RPMI7951 (cell line): ENCODE measurements around the gene NKX2-2. TPM values are rescaled to one million over a fixed set of nuclear protein-coding genes. Genes with fewer than 3 reads are reported as not detected.

Source experiments
- DNase-seq: peaks from one replicate; pipeline ENCODE4 v3.0.0-alpha.2; 2012; ENCODE audit warnings: low read depth
- total RNA-seq: library from RNA; depleted of rRNA; stranded (reverse); fragments of >200 nt; shearing (Covaris generic); gene quantifications from 2 replicates; pipeline ENCODE4 v1.2.3, GENCODE V29; 2014

NKX2-2 gene
- total RNA-seq, 1 experiment from 2014 or later, result not detected

DNA sequence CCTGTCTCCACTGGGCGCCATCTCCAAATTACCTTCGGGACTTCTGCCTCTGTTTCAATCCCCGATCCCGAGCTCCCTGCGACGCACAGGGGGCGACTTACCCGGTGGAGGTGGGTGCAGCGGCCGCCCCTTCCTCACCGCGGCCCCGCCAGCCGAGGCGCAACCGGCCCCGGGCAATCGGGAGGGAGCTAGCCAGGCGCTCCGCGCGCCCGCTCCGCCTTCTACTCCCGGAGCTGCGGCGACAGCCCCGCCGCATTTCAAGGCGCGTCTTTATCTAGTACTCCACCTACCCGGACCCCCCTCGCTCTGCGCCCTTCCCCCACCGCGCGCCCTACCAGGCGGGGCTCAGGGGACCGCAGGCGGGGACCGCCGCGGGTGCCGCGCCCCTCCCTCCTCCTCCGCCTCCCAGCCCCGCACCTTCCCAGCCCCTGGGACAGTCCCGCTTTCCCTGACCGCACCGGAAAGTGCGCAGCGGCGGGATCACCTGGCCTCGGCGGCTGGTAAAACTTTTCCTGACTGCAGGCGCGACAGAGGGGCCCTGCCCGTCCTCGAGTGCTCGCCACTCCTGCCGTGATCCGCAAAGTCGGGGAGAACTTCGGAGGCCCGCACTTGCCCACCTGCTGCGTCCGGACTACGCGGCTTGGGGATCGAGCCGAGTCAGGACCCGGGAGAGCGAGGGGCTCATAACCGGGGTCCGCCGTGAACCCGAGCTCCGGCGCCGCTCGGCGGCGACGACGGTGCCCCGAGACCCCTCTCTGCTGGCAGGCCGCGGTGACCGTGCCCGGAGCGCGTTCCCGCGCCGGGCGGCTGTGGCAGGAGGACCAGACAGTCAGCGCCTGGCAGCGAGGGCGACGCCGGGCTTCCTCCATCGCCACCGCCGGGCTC lies 8.0 kb upstream of the NKX2-2 start:
- no peak for DNase-seq

DNA sequence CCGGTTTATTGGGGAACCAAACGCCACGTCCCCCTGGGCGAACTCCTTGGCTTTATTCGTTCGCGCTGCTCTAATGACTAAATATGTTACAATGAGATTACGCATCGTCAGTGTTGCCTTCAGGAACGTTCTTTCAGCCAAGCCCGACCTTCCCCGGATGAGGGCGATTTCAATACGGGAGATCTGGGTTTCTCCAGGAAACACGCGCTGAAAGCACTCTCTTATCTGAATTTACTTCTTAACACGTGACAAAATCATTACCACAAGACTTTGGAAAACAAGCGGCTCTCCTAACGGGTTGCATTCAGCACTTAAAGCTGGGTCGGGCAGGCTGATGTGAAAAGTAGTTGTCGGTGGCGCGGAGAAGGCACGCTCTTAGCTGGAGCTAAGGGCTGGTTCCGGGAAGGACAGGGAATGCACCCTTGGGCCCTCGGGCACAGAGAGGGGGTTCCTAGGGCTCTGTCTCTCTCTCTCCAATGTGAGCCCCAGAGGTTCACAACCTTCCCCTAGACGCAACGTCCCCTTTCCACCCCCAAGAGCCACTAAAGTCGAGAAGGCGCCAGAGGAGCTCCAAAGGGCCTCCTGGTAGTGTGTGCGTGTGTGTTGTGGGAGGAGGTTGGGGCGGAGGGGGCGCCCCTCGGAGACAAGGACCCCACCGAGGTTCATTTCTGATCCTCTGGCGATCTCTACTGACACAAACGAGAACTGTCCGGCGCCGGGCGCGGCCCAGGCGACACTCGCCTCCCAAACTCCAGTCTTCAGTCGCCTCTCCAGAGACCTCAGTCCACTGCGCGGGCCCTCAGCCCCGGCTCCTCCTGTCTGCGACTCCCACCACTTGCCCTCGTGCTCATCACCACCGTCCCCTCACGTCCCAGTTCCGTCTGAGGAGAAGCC lies 7.1 kb upstream of the NKX2-2 start:
- DNase-seq, result no peak

DNA sequence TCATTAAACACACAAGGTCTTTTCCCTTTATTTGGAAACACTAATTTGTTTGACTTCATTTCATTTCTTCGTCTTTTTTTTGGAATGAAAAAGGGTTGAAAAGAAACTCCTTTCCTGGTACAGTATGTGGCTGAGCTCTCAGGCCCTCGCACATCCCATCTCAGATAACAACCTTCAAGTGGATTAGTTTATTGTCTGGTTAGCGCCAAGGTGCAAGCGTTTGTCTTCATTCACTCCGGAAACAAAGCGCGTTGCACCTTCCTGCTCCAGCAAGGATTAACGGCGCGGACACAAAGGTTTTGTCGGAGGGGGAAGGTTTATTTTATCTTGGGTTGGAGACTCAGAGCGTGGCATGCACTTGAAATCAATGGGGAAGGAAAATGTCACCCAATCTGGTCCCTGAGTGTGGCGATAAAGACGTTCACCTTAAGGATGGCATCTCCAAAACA lies 5.3 kb upstream of the NKX2-2 start:
- DNase-seq, result no peak

DNA sequence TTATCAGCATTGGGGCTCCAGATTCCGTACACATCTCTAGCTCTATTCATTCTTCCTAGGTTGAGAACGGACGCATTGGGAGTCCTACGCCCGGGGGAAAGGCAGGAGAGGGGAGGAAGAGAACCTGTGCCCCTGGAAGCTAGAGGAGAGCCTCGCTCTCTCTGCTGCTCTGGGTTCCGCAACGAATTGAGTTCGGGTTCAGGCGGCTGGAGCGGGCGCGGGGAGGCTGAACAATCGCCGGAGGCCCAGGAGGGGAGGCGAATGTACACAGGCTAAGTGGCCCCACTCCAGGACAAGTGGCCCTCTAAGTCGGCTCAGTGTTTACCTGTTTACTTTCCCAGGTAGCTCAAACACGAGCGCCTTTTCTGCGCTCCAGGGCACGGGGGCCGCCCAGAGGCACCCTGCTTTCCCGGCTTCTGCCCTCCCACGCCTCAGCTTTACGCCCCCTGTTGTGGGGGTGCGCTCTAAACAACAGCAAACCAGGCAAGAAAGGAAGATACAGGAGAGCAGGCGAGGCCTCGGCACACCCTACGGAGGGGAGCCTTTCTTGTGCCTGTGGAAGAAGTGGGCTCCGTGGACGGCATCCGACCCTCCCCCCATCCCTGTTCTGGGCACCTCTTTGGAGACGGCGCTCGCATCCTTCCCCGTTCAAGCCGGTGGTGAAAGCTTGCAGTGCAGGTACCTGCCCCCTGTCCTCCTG lies 4.6 kb upstream of the NKX2-2 start:
- no peak for DNase-seq

DNA sequence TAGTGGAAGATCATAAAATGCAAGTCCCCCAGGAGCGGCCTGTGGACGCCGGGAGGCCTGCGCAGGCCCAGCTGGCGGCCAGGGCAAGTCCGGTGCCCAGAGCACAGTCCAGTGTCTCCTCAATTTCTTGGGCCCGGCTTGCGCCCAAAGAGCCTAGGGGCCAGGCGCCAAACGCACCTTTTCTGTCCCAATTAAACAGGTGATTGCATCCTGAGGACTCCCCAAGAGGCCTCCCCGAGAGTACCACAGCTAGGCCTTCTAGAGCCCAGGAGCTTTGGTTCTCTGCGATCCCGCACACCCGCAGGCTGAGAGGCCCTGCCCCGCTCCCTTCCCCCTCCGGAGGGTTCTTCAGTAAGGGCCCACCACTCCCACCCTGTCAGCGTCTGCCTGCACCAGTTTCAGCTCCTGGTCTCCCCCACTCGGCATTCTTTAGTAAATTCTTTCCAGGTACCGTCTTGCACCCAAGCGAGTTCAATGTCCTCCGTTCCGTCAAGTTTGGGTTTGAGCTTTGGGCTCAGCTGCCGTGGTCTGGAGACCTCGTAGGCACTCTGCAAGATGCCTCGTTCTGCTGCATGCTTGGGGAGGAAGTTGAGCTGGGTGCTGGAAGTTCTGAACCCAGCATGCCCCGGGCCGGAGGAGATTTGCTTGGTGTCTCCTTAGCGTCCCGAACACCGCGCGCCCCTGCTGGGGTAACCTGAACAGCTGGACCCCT lies 3.9 kb upstream of the NKX2-2 start:
- no peak for DNase-seq

- DNase-seq, result no peak
Measured at GRCh38 chr20:21516861-21517565, 3.1 kb upstream of the NKX2-2 start.

- no peak for DNase-seq
Measured at GRCh38 chr20:21516180-21516567, 2.3 kb upstream of the NKX2-2 start.

GRCh38 chr20:21515300-21516179 lies 1.7 kb upstream of the NKX2-2 start:
- no peak for DNase-seq

- no peak for DNase-seq
Measured at GRCh38 chr20:21514553-21515251, 838 bp upstream of the NKX2-2 start.

- DNase-seq, result no peak
Measured at GRCh38 chr20:21513181-21513663, 642 bp downstream of the NKX2-2 start.

DNA sequence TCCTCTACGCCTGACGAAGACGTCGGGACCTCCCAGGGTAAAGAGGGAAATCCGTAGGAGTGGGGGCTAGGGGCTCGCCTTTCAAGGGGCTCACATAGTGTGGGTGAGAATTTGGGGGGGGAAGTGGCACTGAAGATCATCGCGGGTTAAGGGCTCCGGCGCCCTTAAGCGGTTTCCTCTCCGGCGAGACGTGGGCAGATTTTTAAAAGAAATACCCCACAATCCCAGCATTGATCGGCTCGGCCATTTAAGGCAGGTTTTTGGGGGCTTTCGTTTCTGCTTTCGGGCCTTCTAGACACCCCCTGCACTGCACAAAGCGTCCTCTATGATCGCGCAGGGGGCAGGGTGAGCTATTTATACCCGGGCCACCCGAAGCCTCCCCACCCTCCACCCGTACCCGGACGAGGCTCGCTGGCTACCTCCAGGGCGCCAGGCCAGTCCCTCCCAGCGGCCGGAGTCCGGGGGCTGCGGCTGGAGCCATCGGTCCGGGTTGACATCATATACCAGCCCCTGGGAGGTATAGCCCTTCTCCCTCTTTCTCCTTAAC lies 1.2 kb downstream of the NKX2-2 start:
- no peak for DNase-seq

DNA sequence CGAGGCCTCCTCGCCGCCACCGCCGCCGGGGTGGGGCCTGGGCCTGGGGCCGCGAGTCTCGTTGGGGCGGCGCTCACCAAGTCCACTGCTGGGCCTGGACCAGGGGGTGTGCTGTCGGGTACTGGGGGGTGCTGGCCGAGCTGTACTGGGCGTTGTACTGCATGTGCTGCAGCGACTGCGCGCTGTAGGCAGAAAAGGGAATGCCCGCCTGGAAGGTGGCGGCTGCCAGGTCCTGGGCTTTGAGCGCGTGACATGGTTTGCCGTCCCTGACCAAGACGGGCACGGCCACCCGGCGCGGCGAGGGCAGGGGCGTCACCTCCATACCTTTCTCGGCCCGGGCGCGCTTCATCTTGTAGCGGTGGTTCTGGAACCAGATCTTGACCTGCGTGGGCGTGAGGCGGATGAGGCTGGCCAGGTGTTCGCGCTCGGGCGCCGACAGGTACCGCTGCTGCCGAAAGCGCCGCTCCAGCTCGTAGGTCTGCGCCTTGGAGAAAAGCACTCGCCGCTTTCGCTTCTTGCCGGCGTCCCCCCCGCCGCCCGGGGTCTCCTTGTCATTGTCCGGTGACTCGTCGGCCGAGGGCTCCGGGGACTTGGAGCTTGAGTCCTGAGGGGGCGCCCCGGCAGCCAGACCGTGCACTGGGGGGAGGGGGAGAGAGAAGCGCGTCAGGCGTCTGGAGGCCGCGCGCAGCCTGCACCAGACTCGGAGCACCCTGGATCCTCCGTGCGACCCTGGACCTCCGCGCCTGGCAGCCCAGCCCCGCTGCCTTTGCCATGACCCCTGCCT lies 1.8 kb downstream of the NKX2-2 start:
- no peak for DNase-seq

- DNase-seq, result no peak
Measured at GRCh38 chr20:21511485-21511849, 2.4 kb downstream of the NKX2-2 start.

- no peak for DNase-seq
Measured at GRCh38 chr20:21510414-21511384, 3.2 kb downstream of the NKX2-2 start.

DNA sequence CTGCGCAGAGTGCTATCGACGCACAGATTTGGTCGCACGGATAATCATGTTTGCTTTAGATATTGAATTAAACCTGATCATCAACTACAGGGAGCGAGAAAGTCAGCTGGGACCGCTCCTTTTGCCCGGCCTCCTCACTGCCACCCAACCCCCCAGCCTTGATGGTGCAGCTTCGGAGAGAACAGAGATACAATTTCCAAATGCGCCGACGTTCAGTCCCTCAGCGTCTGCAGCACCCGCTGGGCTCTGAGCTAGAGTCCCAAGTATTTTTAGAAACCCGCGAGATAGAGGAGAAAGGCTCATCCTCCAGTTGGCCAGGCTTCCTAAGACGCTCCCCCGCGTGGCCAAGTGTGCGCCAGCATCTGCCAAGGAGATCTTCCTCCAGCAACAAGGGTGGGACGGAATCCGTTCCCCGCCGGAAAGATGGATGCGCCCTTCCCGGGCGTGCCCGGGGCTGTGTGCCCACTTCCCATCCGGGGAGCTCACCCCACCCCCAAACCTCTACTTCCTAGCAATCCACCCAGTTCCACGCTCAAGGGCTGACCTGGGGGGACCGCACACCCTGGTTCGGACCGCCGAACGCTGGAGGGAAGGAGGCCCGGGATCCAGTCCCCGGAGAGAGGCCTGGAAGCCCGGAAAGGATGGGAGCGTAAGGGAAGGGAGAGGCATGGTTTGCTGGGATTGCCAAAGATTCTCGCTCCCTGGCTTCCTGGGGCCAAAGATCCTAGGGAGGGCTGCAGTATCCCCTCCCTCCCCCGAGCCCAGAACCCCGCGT lies 4.1 kb downstream of the NKX2-2 start:
- DNase-seq, result no peak

GRCh38 chr20:21509079-21509596 lies 4.7 kb downstream of the NKX2-2 start:
- DNase-seq, result no peak
